ENCODE measurements around the gene SLC35G1. TPM values are rescaled to one million over a fixed set of nuclear protein-coding genes. Genes with fewer than 3 reads are reported as not detected.

The SLC35G1 gene
- total RNA-seq, 1 experiment from 2014 or later = 9.4 TPM

GRCh38 chr10:93945819-93946218 lies 52.0 kb downstream of the SLC35G1 start (continued):
- TF ChIP-seq, protein P1, sequence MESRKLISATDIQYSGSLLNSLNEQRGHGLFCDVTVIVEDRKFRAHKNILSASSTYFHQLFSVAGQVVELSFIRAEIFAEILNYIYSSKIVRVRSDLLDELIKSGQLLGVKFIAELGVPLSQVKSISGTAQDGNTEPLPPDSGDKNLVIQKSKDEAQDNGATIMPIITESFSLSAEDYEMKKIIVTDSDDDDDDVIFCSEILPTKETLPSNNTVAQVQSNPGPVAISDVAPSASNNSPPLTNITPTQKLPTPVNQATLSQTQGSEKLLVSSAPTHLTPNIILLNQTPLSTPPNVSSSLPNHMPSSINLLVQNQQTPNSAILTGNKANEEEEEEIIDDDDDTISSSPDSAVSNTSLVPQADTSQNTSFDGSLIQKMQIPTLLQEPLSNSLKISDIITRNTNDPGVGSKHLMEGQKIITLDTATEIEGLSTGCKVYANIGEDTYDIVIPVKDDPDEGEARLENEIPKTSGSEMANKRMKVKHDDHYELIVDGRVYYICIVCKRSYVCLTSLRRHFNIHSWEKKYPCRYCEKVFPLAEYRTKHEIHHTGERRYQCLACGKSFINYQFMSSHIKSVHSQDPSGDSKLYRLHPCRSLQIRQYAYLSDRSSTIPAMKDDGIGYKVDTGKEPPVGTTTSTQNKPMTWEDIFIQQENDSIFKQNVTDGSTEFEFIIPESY (IDR thresholded peaks at IDR 0.05; ENCODE audit: extremely low read depth, insufficient replicate concordance, low read length) = no peak
- no peak for TF ChIP-seq FOSL1 (IDR thresholded peaks at IDR 0.05; ENCODE audit: low read depth)
- no peak for TF ChIP-seq EZH2 (IDR thresholded peaks at IDR 0.05)

GRCh38 chr10:93947055-93947454 lies 53.3 kb downstream of the SLC35G1 start:
- no peak overlapping the region for H3K4me3 ChIP-seq (replicated peaks in 1 of 2; ENCODE audit: low read depth in 1 of 2, low read length in 2 of 2)
- DNase-seq (ENCODE audit: low read depth, low spot score) = no peak
- H2AFZ ChIP-seq (ENCODE audit: low read depth, low read length, poor library complexity, severe bottlenecking) = no peak overlapping the region
- no TSS peak for BruUV-seq (replicated peaks)
- no peaks in the 10 kb centered on the region for H3K27me3 ChIP-seq (ENCODE audit: insufficient read depth, low read length)
- H3K4me1 ChIP-seq (ENCODE audit: control insufficient read depth in 1 of 2, insufficient read depth in 2 of 2, low read length in 2 of 2) = no peaks in the 10 kb centered on the region
- H4K20me1 ChIP-seq (ENCODE audit: insufficient read depth) = no peaks in the 10 kb centered on the region
- no peak overlapping the region for H3K9ac ChIP-seq (ENCODE audit: low read length)
- TF ChIP-seq SIN3A (IDR thresholded peaks at IDR 0.05; ENCODE audit: low read depth) = no peak
- TF ChIP-seq FOSL1 (IDR thresholded peaks at IDR 0.05; ENCODE audit: low read depth) = no peak
- TF ChIP-seq EGR1 (IDR thresholded peaks at IDR 0.05; ENCODE audit: low read depth) = no peak
- TF ChIP-seq EZH2 (IDR thresholded peaks at IDR 0.05) = no peak
- TF ChIP-seq, protein P1 (IDR thresholded peaks at IDR 0.05; ENCODE audit: extremely low read depth, insufficient replicate concordance, low read length) = no peak
- TF ChIP-seq, protein P2, sequence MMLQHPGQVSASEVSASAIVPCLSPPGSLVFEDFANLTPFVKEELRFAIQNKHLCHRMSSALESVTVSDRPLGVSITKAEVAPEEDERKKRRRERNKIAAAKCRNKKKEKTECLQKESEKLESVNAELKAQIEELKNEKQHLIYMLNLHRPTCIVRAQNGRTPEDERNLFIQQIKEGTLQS (IDR thresholded peaks at IDR 0.05) = no peak
- no peak for TF ChIP-seq SRF (IDR thresholded peaks at IDR 0.05; ENCODE audit: low read depth)
- no peak for TF ChIP-seq RAD21 (IDR thresholded peaks at IDR 0.05; ENCODE audit: low read depth)
- TF ChIP-seq JUND (IDR thresholded peaks at IDR 0.05) = no peak
- no peaks in the 10 kb centered on the region for H3K9me2 ChIP-seq (ENCODE audit: insufficient read depth)
- ATAC-seq = no peak
- H3K4me2 ChIP-seq (ENCODE audit: low read length) = no peak overlapping the region
- RAD21 ChIA-PET (ENCODE audit: low non-redundant PET in 1 of 2, low total read pairs in 2 of 2, uncharacterized antibody in 2 of 2, unreplicated experiment in 2 of 2) = no interaction called here
- H3K27ac ChIP-seq (ENCODE audit: low read depth, low read length) = no peak overlapping the region
- CTCF ChIA-PET = interaction anchor here (0.8 kb wide), 1 partner anchor 31 kb away, joined by 3 read pairs; no protein-coding TSS in a partner anchor
- H3K9me3 ChIP-seq (ENCODE audit: control insufficient read depth in 1 of 2, insufficient read depth in 1 of 2, low read depth in 1 of 2, low read length in 2 of 2) = no peaks in the 10 kb centered on the region
- no peaks in the 10 kb centered on the region for H3K79me2 ChIP-seq (ENCODE audit: insufficient read depth, low read length)
- POLR2A ChIA-PET = no interaction called here
- intact Hi-C loops (cut with micrococcal nuclease) = no loop called here
- no peaks in the 10 kb centered on the region for H3K36me3 ChIP-seq (ENCODE audit: control insufficient read depth in 1 of 2, insufficient read depth in 2 of 2, low read length in 2 of 2)
